Thyroid gland (tissue), 4 donors: ENCODE data around the gene INTS1.

Experiments
- CTCF ChIP-seq, 6 experiments: fragments of 200-600 bp in 3 of 6; fragments of 450-650 bp in 3 of 6; sonication (generic) in 3 of 6; IDR thresholded peaks; one replicate each; pipeline ENCODE4 v1.5.1; 2016 to 2019; ENCODE audit warnings: antibody characterized with exemption in 6 of 6, mild to moderate bottlenecking in 2 of 6, inconsistent platforms in 1 of 6, moderate library complexity in 1 of 6
- POLR2A ChIP-seq, 2 donors: fragments of 450-650 bp; IDR thresholded peaks; one replicate each; pipeline ENCODE4 v1.6.1; 2017; ENCODE audit warnings: antibody characterized with exemption in 2 of 2, mild to moderate bottlenecking in 2 of 2, moderate library complexity in 1 of 2

- TF ChIP-seq CTCF (IDR thresholded peaks at IDR 0.05): no peak
- no peak for TF ChIP-seq POLR2A (IDR thresholded peaks at IDR 0.05)
These were observed 46.9 kb downstream of the INTS1 start for GRCh38 chr7:1457059-1457948.
